Amniotic stem cell (primary cell): ENCODE data around the gene SLC25A47.
"Not testable (repeated sequence)": the region's sequence is repeated elsewhere in the genome, so short reads cannot be mapped to it uniquely, and the experiment has no call there.

Experiments used
- DNase-seq: peaks from one replicate; lab custom pipeline; 2025; lab: John Stamatoyannopoulos, UW

SLC25A47 gene

GRCh38 chr14:100305324-100306100 lies 17.6 kb upstream of the SLC25A47 start:
- no peak for DNase-seq

DNA sequence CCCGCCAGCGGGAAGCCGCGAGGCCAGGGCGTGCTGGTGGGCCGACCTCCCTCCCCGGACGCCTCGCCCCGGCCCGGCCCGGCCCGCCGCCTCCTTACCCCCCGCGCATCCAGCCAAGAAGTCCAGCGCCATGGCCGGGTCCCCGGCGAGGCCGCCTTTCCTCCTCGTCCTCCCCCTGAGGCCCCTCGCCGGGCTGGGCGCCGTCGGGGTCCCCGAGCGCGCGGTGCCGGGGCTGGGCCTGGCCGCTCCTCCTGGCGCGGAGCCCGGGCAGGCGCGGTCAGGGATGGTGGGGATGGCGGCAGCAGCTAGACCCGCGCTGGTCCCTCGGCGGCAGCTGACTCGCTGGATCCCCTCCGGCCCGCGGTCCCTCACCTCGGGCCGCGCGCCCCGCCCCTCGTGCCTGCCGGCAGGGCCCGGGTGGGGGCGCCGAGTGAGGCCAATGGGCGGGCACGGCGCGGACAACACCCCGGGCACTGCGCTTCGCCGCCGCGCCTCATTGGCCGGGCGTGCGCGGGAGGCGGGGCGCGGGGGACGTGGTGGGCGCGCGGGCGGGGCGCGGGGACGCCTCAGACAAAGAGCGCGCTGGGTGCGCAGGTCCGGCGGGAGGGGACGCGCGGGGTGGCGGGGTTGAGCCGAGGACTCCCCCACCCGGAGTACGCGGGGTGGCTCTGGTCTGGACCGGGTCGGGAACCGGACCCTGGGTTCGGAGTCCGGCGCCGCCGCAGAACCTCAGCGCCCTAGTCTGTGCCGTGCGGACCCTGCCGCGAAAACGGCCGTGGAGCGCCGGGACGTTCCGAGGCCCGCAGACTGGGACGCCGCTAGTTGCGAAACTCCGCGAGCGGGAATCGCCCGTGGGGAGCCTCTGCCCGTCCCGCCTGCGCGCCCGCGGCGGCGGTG lies 16.8 kb upstream of the SLC25A47 start, which contains the start of gene SLC25A29:
TSS of gene SLC25A29 (minus strand) at position 344 of the 897 bp plus-strand sequence. CDS start at position 132, 212 bp downstream.
- peak; percentile 84 for DNase-seq

DNA sequence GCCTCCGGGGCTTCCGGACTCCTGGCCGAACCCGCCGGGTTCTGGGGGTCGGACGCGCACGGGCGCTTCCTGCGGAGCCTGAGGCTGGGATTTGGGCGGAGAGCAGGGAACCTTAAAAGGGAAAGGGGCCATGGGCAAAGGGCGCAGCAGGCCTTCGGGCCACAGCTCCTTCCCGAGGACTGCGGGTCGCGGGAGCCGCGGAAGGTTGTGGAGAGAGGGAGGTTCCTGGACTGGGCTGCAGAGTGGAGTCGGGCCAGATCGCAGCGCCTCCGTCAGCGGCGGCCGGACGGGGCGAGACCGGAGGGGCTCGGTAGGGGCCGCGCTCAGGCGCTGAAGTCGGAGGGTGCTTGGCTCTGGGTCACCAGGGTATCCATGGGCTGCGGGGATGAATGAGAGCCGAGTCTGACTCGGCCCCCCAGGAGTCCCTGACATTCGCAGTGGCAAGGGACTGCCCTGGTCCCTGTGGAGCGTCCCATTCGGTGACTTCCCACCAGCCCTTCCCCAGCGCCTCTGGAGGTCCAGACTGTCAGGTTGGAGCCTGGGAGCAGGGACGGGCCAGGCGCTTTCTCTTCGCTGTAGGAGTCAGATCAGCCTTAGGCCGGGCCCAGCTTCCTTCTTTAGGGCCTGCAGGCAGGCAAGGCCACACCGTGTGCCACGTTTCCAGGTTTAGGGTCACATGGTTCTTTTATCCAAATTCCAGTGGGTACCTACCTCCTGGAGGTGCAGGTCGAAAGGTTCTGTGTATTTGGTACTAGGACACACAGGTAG lies 16.0 kb upstream of the SLC25A47 start:
- DNase-seq, result no peak

GRCh38 chr14:100307766-100308426 lies 15.2 kb upstream of the SLC25A47 start:
- DNase-seq, result no peak

DNA sequence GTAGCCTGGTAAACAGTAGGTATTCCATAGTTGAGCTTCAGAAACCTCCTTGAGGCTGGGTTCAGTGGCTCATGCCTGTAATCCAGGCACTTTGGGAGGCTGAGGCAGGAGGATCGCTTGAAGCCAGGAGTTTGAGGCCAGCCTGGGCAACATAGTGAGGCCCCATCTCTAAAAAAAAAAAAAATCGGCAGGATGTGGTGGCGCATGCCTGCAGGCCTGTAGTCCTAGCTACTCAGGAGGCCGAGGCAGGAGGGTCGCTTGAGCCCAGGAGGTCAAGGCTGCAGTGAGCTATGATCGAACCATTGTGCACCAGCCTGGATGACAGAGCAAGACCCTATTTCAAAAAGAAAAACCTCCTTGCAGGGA lies 14.7 kb upstream of the SLC25A47 start:
- DNase-seq, result not testable (repeated sequence)

GRCh38 chr14:100309028-100309737 lies 14.0 kb upstream of the SLC25A47 start:
- DNase-seq, result no peak

DNA sequence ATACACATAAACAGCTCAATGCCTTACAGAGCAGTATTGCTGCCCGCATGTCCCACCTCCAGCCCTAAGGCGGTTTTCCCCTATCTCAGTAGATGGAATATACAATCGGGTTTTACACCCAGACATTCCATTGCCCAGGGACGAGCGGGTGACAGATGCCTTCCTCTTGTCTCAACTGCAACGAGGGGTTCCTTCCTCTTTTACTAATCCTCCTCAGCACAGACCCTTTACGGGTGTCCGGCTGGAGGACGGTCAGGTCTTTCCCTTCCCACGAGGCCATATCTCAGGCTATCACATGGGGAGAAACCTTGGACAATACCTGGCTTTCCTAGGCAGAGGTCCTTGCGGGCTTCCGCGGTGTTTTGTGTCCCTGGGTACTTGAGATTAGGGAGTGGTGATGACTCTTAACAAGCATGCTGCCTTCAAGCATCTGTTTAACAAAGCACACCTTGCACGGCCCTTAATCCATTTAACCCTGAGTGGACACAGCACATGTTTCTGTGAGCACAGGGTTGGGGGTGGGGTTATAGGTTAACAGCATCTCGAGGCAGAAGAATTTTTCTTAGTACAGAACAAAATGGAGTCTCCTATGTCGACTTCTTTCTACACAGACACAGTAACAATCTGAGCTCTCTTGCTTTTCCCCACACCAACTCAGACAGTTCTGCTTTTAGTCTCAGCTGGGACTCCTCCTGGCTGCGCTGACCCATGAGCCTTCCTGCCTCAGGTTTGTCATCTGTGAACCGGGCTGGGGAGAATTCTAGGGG lies 10.8 kb upstream of the SLC25A47 start:
- not testable (repeated sequence) for DNase-seq

- no peak for DNase-seq
These were observed 10.2 kb upstream of the SLC25A47 start for GRCh38 chr14:100312877-100313400.

DNA sequence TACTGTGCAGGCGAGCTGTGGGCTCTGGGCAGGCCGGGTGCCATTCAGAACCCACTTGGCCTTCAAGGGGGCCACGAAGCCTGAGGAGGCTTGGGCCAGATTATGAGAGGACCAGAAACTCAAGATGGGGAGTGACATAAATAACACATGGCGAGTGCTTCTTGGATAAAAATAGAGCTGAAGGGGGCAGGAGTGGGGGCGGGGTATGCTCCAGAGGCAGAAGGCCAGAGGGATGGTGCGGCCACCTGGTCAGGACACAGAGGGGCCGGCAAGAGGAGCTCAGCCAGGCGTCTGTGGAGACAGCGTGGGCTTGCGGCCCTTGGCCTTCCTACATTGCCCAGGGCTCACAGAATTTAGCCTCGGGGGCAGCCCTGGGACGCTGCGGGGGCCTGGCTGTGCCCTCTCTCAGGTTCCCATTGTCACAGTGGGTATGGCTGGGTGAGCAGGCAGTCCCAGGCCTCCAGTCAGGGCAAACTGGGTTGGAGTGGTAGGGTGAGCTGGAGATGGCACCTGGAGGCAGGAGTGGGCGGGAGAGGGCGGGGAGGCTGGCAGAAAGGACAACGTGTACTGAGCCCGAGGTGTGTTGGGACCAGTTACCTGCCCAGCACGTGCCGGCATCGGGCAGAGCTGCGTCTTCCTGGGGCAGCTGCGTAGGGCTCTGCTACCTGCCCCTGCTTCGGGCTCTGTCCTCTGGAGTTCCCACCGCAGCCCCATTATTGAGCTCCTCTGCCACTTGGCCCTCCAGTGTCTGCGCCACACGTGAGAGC lies 9.5 kb upstream of the SLC25A47 start:
- no peak for DNase-seq

DNA sequence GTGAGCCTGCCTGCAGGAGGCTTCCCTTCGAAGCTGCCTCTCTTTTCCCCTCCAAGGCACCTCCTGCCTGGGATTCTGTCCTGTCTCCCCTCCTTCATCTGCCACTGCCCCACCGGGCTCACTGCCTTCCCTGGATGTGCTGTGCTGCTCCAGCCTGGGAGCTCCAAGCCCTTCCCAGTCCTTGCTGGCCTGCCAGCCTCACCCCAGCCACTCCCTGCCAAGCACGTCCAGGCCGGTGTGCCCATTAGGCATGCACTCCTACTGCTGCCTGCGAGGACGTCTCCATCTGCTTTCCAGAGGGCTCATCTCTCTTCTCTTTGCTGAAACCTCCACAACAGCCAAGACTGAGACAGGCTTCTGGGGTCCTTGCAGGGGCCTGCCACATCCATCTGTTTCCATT lies 8.4 kb upstream of the SLC25A47 start:
- DNase-seq, result no peak

DNA sequence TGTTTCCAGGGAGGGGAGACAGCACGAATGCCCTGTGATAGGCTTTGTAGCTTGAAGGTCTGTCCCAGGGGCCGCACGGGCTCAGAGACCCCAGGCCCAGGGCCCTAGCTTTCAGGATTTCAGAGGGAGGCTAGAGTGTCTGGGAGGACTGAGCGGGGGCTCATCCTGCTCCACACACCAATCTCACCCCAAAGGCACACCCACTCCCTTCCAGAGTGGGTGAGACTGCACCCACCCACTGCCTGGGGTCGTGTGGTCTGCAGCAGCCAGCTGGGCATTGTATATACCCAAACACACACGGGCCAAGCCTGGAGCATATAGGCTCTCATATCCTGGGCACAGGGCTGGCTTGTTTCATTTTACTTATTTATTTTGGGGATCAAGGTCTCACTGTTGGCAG lies 5.8 kb upstream of the SLC25A47 start:
- no peak for DNase-seq

GRCh38 chr14:100317912-100318808 lies 5.0 kb upstream of the SLC25A47 start:
- DNase-seq, result no peak

DNA sequence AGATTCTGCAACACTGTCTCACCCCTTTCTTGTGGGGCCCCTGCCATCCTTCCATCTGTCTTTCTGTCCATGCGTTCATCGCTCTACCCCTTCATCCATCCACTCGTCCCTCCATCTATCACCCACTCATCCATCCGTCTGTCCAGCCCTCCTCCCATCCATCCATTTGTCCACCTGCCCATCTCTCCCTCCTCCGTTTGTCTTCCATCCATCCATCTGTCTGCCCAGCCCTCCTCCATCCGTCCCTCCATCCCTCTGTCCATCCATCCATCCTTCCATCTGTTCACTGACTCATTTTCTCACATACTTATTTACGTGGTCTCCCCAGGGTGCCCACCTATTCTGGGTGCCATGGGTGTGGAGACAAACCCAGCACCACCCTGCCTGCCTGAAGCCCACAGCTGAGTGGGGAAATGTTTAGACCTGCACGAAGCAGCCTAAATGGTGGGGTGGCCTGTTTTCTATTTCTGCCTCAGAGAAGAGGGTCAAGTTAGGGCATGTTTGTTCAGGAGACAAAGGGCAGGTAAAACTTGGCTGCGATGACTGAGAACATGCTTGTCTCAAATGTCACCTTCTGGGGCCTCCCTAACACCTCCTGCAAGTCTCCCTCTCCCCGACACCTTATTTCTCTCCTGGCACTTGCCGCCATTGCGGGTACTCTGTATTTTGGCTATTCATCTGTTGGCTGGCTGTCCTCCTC lies 2.8 kb upstream of the SLC25A47 start:
- no peak for DNase-seq

- no peak for DNase-seq
These were observed 1.5 kb upstream of the SLC25A47 start for GRCh38 chr14:100321473-100322137.

- no peak for DNase-seq
These were observed 791 bp upstream of the SLC25A47 start for GRCh38 chr14:100322138-100322957.

DNA sequence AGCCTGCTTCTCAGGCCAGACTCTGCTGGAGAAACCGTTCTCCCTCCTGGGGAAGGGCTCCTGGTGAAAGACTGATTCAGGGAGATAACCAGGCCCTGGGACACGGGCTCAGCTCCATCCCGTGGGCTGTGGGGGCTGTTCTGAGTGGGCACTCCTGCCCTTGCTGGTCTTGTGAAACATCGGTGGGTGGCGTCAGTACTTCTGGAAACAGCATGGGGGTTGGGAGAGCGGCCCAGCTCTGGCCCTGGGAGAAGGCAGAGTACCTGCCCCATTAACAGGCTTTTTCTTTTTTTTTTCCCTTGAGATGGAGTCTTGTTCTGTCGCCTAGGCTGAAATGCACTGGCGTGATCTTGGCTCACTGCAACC lies 786 bp downstream of the SLC25A47 start:
- DNase-seq, result no peak
